HG03342 (cell line): ENCODE measurements around the gene TMEM37.

ENCODE experiments used
- ATAC-seq: cut with Tn5 transposase; IDR thresholded peaks from one replicate; pipeline ENCODE4 v1.9.1; 2021; ENCODE audit warnings: mild to moderate bottlenecking, moderate library complexity; ENCODE audit not compliant: unreplicated experiment

The TMEM37 gene

GRCh38 chr2:119475857-119476244 is 44.2 kb downstream of the TMEM37 start:
- no peak for ATAC-seq

GRCh38 chr2:119476301-119477112 is 44.9 kb downstream of the TMEM37 start:
- ATAC-seq: peak; percentile 76

GRCh38 chr2:119477113-119477505 is 45.5 kb downstream of the TMEM37 start:
- no peak for ATAC-seq

GRCh38 chr2:119478188-119478977 is 46.7 kb downstream of the TMEM37 start:
- ATAC-seq: no peak

- no peak for ATAC-seq
Measured at GRCh38 chr2:119478978-119479295, 47.3 kb downstream of the TMEM37 start.

- no peak for ATAC-seq
Measured at GRCh38 chr2:119480184-119480583, 48.5 kb downstream of the TMEM37 start.

- ATAC-seq: no peak
Measured at GRCh38 chr2:119480718-119481142, 49.1 kb downstream of the TMEM37 start.

- no peak for ATAC-seq
Measured at GRCh38 chr2:119481501-119482455, 50.1 kb downstream of the TMEM37 start.

- no peak for ATAC-seq
Measured at GRCh38 chr2:119482481-119483394, 51.1 kb downstream of the TMEM37 start.

- no peak for ATAC-seq
Measured at GRCh38 chr2:119483395-119483753, 51.7 kb downstream of the TMEM37 start.

GRCh38 chr2:119483896-119484718 is 52.5 kb downstream of the TMEM37 start:
- no peak for ATAC-seq

- ATAC-seq: no peak
Measured at GRCh38 chr2:119484834-119485233, 53.2 kb downstream of the TMEM37 start.

- ATAC-seq: no peak
Measured at GRCh38 chr2:119485336-119486110, 53.9 kb downstream of the TMEM37 start.

GRCh38 chr2:119486196-119486827 is 54.7 kb downstream of the TMEM37 start:
- ATAC-seq: no peak

- no peak for ATAC-seq
Measured at GRCh38 chr2:119486886-119487285, 55.2 kb downstream of the TMEM37 start.

GRCh38 chr2:119487434-119488244 is 56.0 kb downstream of the TMEM37 start:
- ATAC-seq: peak; percentile 88
